Neutrophil (primary cell): ENCODE measurements around the gene VAC14.

ENCODE experiments used
- H3K27ac ChIP-seq: fragments of 200-600 bp; sonication (generic); 2 replicates; pipeline ENCODE4 v1.5.1; 2016; ENCODE audit warnings: mild to moderate bottlenecking, moderate library complexity
- H3K27me3 ChIP-seq: fragments of 200-600 bp; sonication (generic); 2 replicates; pipeline ENCODE4 v1.6.0; 2016; ENCODE audit warnings: mild to moderate bottlenecking
- H3K36me3 ChIP-seq: fragments of 200-600 bp; sonication (generic); 2 replicates; pipeline ENCODE4 v1.5.1; 2017
- H3K4me1 ChIP-seq, 2 experiments: fragments of 200-600 bp in 1 of 2; sonication (generic) in 1 of 2; 1 replicate in 1 of 2; 2 replicates in 1 of 2; pipeline versions ENCODE4 v1.5.1 to v1.6.1; 2013 to 2016; ENCODE audit warnings: low read depth in 1 of 2, low read length in 1 of 2, mild to moderate bottlenecking in 1 of 2, moderate library complexity in 1 of 2; ENCODE audit not compliant: control insufficient read depth in 1 of 2, insufficient read depth in 1 of 2
- H3K4me3 ChIP-seq, 2 experiments: fragments of 200-600 bp in 1 of 2; sonication (generic) in 1 of 2; 1 replicate in 1 of 2; 2 replicates in 1 of 2; pipeline ENCODE4 v1.5.1; 2013 to 2016; ENCODE audit warnings: low read depth in 1 of 2, low read length in 1 of 2, mild to moderate bottlenecking in 1 of 2, moderate library complexity in 1 of 2
- H3K9me3 ChIP-seq: fragments of 200-600 bp; sonication (generic); 2 replicates; pipeline ENCODE4 v1.5.1; 2016
- CTCF ChIP-seq: fragments of 200-600 bp; sonication (generic); IDR thresholded peaks from 2 replicates; pipeline ENCODE4 v1.5.1; 2016; ENCODE audit warnings: antibody characterized with exemption

VAC14 gene

GRCh38 chr16:70777496-70777895 is 23.5 kb downstream of the VAC14 start:
- peaks cover 2% of the 10 kb centered on the region for H3K9me3 ChIP-seq
- H3K27ac ChIP-seq = no peak overlapping the region
- H3K4me1 ChIP-seq = no peaks in the 10 kb centered on the region
- no peak for TF ChIP-seq CTCF
- no peaks in the 10 kb centered on the region for H3K27me3 ChIP-seq
- peaks cover 66% of the 10 kb centered on the region for H3K36me3 ChIP-seq
- no peak overlapping the region for H3K4me3 ChIP-seq

GRCh38 chr16:70775399-70775798 is 25.6 kb downstream of the VAC14 start:
- no peak overlapping the region for H3K4me3 ChIP-seq
- TF ChIP-seq CTCF = no peak
- H3K27ac ChIP-seq = no peak overlapping the region
- H3K36me3 ChIP-seq = peaks cover 60% of the 10 kb centered on the region
- no peaks in the 10 kb centered on the region for H3K27me3 ChIP-seq
- no peaks in the 10 kb centered on the region for H3K4me1 ChIP-seq
- no peaks in the 10 kb centered on the region for H3K9me3 ChIP-seq

GRCh38 chr16:70774261-70774660 is 26.7 kb downstream of the VAC14 start:
- Histone ChIP-seq H3K4me3 (no peak overlapping the region), H3K4me1 (no peaks in the 10 kb centered on the region), H3K36me3 (peaks cover 62% of the 10 kb centered on the region), H3K9me3 (no peaks in the 10 kb centered on the region), H3K27me3 (no peaks in the 10 kb centered on the region), H3K27ac (no peak overlapping the region)
- TF ChIP-seq CTCF = no peak

DNA sequence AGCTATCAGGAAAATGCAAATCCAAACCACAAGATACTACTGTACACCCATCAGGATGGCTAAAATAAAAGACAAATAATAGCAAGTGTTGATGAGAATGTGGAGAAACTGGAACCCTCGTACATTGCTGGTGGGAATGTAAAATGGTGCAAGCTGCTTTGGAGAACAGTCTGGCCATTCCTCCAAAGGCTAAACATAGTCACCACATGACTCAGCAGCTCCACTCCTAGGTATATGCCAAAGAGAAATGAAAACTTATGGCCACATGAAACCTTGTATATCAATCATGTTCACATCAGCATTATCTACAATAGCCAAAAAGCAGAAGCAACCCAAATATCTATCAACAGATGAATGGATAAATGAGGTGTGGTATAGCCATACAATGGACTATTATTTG is 28.5 kb downstream of the VAC14 start:
- no peak overlapping the region for H3K27ac ChIP-seq
- H3K4me1 ChIP-seq = no peaks in the 10 kb centered on the region
- no peaks in the 10 kb centered on the region for H3K27me3 ChIP-seq
- no peak overlapping the region for H3K4me3 ChIP-seq
- H3K9me3 ChIP-seq = no peaks in the 10 kb centered on the region
- H3K36me3 ChIP-seq = peaks cover 63% of the 10 kb centered on the region
- TF ChIP-seq CTCF = no peak

- H3K27ac ChIP-seq = no peak overlapping the region
- H3K27me3 ChIP-seq = no peaks in the 10 kb centered on the region
- peak; percentile 67 for TF ChIP-seq CTCF
- no peak overlapping the region for H3K4me3 ChIP-seq
- peaks cover 70% of the 10 kb centered on the region for H3K36me3 ChIP-seq
- no peaks in the 10 kb centered on the region for H3K4me1 ChIP-seq
- H3K9me3 ChIP-seq = no peaks in the 10 kb centered on the region
These were observed 30.1 kb downstream of the VAC14 start for GRCh38 chr16:70770626-70771552.
